Ascending aorta (tissue), 2 donors: Measurements from ENCODE around the gene TTC39C. TPM values are rescaled to one million over a fixed set of nuclear protein-coding genes. Genes with fewer than 3 reads are reported as not detected.

Experiments
- DNase-seq, 2 donors: peaks; one replicate each; pipeline ENCODE4 v3.0.0-alpha.2; 2019; ENCODE audit warnings: low spot score in 2 of 2
- H3K27ac ChIP-seq, 2 donors: fragments of 200-600 bp; sonication (generic); one replicate each; pipeline ENCODE4 v1.5.1; 2016 to 2017; ENCODE audit warnings: mild to moderate bottlenecking in 1 of 2
- H3K27me3 ChIP-seq: fragments of 200-600 bp; sonication (generic); one replicate; pipeline ENCODE4 v1.5.1; 2017
- H3K36me3 ChIP-seq, 2 donors: fragments of 200-600 bp; sonication (generic); one replicate each; pipeline ENCODE4 v1.5.1; 2016
- H3K4me1 ChIP-seq, 2 donors: fragments of 200-600 bp; sonication (generic); one replicate each; pipeline ENCODE4 v1.5.1; 2016 to 2017; ENCODE audit warnings: mild to moderate bottlenecking in 1 of 2
- H3K4me3 ChIP-seq, 2 donors: fragments of 200-600 bp; sonication (generic); one replicate each; pipeline ENCODE4 v1.5.1; 2016 to 2017; ENCODE audit warnings: mild to moderate bottlenecking in 1 of 2
- H3K9me3 ChIP-seq, 2 donors: fragments of 200-600 bp; sonication (generic); one replicate each; pipeline ENCODE4 v1.5.1; 2016
- CTCF ChIP-seq, 3 experiments: fragments of 200-600 bp in 2 of 3; fragments of 450-650 bp in 1 of 3; sonication (generic) in 2 of 3; IDR thresholded peaks; one replicate each; pipeline ENCODE4 v1.5.1; 2016 to 2019; ENCODE audit warnings: antibody characterized with exemption in 3 of 3, mild to moderate bottlenecking in 1 of 3, moderate library complexity in 1 of 3
- intact Hi-C: fragments of 100-400 bp; cut with DNase I; formaldehyde crosslinking; loops from one replicate; pipeline ENCODE4 v1.15.1; 2023
- total RNA-seq: library from RNA; depleted of rRNA; stranded (reverse); fragments of >200 nt; gene quantifications from one replicate; pipeline ENCODE4 v1.1.0, GENCODE V29; 2016

TTC39C gene
- total RNA-seq, 1 donor from 2014 or later: 18.2 TPM

GRCh38 chr18:23970161-23971096 is 44.1 kb upstream of the TTC39C start:
- intact Hi-C loops: no loop called here
- H3K9me3 ChIP-seq: peaks cover 0 to 5% of the 10 kb centered on the region in 2 donors
- no peak for DNase-seq
- no peaks in the 10 kb centered on the region for H3K4me1 ChIP-seq
- H3K27me3 ChIP-seq: no peaks in the 10 kb centered on the region
- no peaks in the 10 kb centered on the region for H3K36me3 ChIP-seq
- H3K4me3 ChIP-seq: no peak overlapping the region
- TF ChIP-seq CTCF (IDR thresholded peaks at IDR 0.05): no peak
- H3K27ac ChIP-seq: no peak overlapping the region

- DNase-seq: no peak
- H3K27me3 ChIP-seq: no peaks in the 10 kb centered on the region
- intact Hi-C loops: no loop called here
- H3K36me3 ChIP-seq: no peaks in the 10 kb centered on the region
- H3K4me1 ChIP-seq: no peaks in the 10 kb centered on the region
- TF ChIP-seq CTCF (IDR thresholded peaks at IDR 0.05): no peak
- H3K27ac ChIP-seq: no peak overlapping the region
- peaks cover 0 to 5% of the 10 kb centered on the region in 2 donors for H3K9me3 ChIP-seq
- H3K4me3 ChIP-seq: no peak overlapping the region
Observed at GRCh38 chr18:23971097-23971440, 43.5 kb upstream of the TTC39C start.

GRCh38 chr18:23971666-23972230 is 42.8 kb upstream of the TTC39C start:
- no peak for DNase-seq
- peaks cover 0 to 5% of the 10 kb centered on the region in 2 donors for H3K9me3 ChIP-seq
- H3K4me1 ChIP-seq: no peaks in the 10 kb centered on the region
- no peak overlapping the region for H3K27ac ChIP-seq
- TF ChIP-seq CTCF (IDR thresholded peaks at IDR 0.05): no peak
- no peaks in the 10 kb centered on the region for H3K36me3 ChIP-seq
- H3K4me3 ChIP-seq: no peak overlapping the region
- intact Hi-C loops: no loop called here
- H3K27me3 ChIP-seq: no peaks in the 10 kb centered on the region

GRCh38 chr18:23972453-23972852 is 42.1 kb upstream of the TTC39C start:
- Histone ChIP-seq H3K4me1 (no peaks in the 10 kb centered on the region), H3K27me3 (no peaks in the 10 kb centered on the region), H3K9me3 (peaks cover 0 to 5% of the 10 kb centered on the region in 2 donors), H3K27ac (no peak overlapping the region), H3K36me3 (no peaks in the 10 kb centered on the region), H3K4me3 (no peak overlapping the region)
- intact Hi-C loops: no loop called here
- TF ChIP-seq CTCF (IDR thresholded peaks at IDR 0.05): no peak
- DNase-seq: no peak

GRCh38 chr18:23977103-23977502 is 37.5 kb upstream of the TTC39C start:
- Histone ChIP-seq H3K36me3 (no peaks in the 10 kb centered on the region), H3K27me3 (no peaks in the 10 kb centered on the region), H3K9me3 (peaks cover 0 to 5% of the 10 kb centered on the region in 2 donors), H3K27ac (no peak overlapping the region), H3K4me3 (no peak overlapping the region), H3K4me1 (no peaks in the 10 kb centered on the region)
- TF ChIP-seq CTCF (IDR thresholded peaks at IDR 0.05): no peak
- intact Hi-C loops: no loop called here
- no peak for DNase-seq
